Lung (tissue), 12 donors: ENCODE measurements around the gene PITPNM1. TPM values are rescaled to one million over a fixed set of nuclear protein-coding genes. Genes with fewer than 3 reads are reported as not detected.

Source experiments
- ATAC-seq: fragments of 200-7000 bp; cut with Tn5 transposase; one replicate; pipeline ENCODE4 v1.9.1; 2020; ENCODE audit warnings: moderate number of reproducible peaks; ENCODE audit not compliant: insufficient read depth, low FRiP score
- DNase-seq, 3 donors: peaks; one replicate each; pipeline ENCODE4 v3.0.0-alpha.2; 2013 to 2017
- H3K27ac ChIP-seq, 2 donors: one replicate each; pipeline ENCODE4 v1.5.1; 2013; ENCODE audit warnings: mild to moderate bottlenecking in 2 of 2, moderate library complexity in 2 of 2, control low read depth in 1 of 2, inconsistent platforms in 1 of 2, low read depth in 1 of 2, low read length in 1 of 2
- H3K27me3 ChIP-seq, 3 donors: one replicate each; pipeline ENCODE4 v1.5.1; 2013; ENCODE audit warnings: low read length in 2 of 3; ENCODE audit not compliant: control insufficient read depth in 3 of 3, insufficient read depth in 3 of 3
- H3K36me3 ChIP-seq, 4 donors: one replicate each; pipeline ENCODE4 v1.5.1; 2013; ENCODE audit warnings: low read length in 4 of 4, mild to moderate bottlenecking in 1 of 4, moderate library complexity in 1 of 4; ENCODE audit not compliant: control insufficient read depth in 4 of 4, insufficient read depth in 4 of 4
- H3K4me1 ChIP-seq, 5 donors: one replicate each; pipeline ENCODE4 v1.5.1; 2013; ENCODE audit warnings: low read length in 5 of 5, mild to moderate bottlenecking in 2 of 5, moderate library complexity in 1 of 5; ENCODE audit not compliant: control insufficient read depth in 5 of 5, insufficient read depth in 5 of 5
- H3K4me3 ChIP-seq: one replicate; pipeline ENCODE4 v1.5.1; 2013; ENCODE audit warnings: mild to moderate bottlenecking, control low read depth, moderate library complexity
- H3K9ac ChIP-seq, 2 donors: one replicate each; pipeline ENCODE4 v1.5.1; 2013; ENCODE audit warnings: low read length in 2 of 2, control low read depth in 1 of 2; ENCODE audit not compliant: insufficient read depth in 1 of 2
- H3K9me3 ChIP-seq, 4 donors: one replicate each; pipeline ENCODE4 v1.5.1; 2013; ENCODE audit warnings: low read length in 3 of 4, mild to moderate bottlenecking in 1 of 4, moderate library complexity in 1 of 4; ENCODE audit not compliant: control insufficient read depth in 4 of 4, insufficient read depth in 3 of 4
- WGBS, 2 donors: extraction: QIAGEN DNeasy Blood & Tissue Kit; methylation state at CpG; one replicate each; pipeline ENCODE4 v1.1.7; 2013; 5-methylcytosine and 5-hydroxymethylcytosine counted together
- polyA plus RNA-seq, 2 donors: library from polyadenylated mRNA; stranded (reverse); fragments of 200-250 nt; gene quantifications; one replicate each; pipeline ENCODE4 v1.2.1, GENCODE V29; 2013
- total RNA-seq, 2 donors: library from RNA; depleted of rRNA in 1 of 2; stranded (reverse); fragments of >200 nt in 1 of 2; gene quantifications; one replicate each; pipeline ENCODE4 v1.2.1, GENCODE V29; 2014 to 2021
- TF ChIP-seq, protein P1 (sequence below): IDR thresholded peaks from 2 replicates; pipeline ENCODE4 v1.5.1; 2012; ENCODE audit warnings: mild to moderate bottlenecking; ENCODE audit errors: control extremely low read depth, extremely low read depth
- donor health status: control.
- donor health status: control.
- donor health status: Bipolar disorder and iron deficiency.
- donor health status: healthy.
- donor health status: DM: yes; HTN: yes; CAD: no.

PITPNM1 gene
- total and polyA plus RNA-seq, 4 donors = 23.2 to 67.3 (median 36.3) TPM

- TF ChIP-seq, protein P1, sequence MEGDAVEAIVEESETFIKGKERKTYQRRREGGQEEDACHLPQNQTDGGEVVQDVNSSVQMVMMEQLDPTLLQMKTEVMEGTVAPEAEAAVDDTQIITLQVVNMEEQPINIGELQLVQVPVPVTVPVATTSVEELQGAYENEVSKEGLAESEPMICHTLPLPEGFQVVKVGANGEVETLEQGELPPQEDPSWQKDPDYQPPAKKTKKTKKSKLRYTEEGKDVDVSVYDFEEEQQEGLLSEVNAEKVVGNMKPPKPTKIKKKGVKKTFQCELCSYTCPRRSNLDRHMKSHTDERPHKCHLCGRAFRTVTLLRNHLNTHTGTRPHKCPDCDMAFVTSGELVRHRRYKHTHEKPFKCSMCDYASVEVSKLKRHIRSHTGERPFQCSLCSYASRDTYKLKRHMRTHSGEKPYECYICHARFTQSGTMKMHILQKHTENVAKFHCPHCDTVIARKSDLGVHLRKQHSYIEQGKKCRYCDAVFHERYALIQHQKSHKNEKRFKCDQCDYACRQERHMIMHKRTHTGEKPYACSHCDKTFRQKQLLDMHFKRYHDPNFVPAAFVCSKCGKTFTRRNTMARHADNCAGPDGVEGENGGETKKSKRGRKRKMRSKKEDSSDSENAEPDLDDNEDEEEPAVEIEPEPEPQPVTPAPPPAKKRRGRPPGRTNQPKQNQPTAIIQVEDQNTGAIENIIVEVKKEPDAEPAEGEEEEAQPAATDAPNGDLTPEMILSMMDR = no peak
- H3K27me3 ChIP-seq = no peaks in the 10 kb centered on the region
- no peak overlapping the region for H3K9ac ChIP-seq
- H3K27ac ChIP-seq = no peak overlapping the region
- H3K36me3 ChIP-seq = peaks cover 2 to 82% (median 19%) of the 10 kb centered on the region in 4 donors
- 95 to 97% methylated on average over 58 to 65 of the region's 65 CpGs for WGBS, 2 donors
- H3K4me1 ChIP-seq = no peaks in the 10 kb centered on the region
- no peak overlapping the region for H3K4me3 ChIP-seq
- no peak for ATAC-seq
- H3K9me3 ChIP-seq = peaks cover 0 to 3% (median 0%) of the 10 kb centered on the region in 4 donors
- DNase-seq = no peak
These were observed 11.4 kb downstream of the PITPNM1 start for GRCh38 chr11:67493548-67494370.

- DNase-seq = no peak
- Histone ChIP-seq H3K4me1 (no peaks in the 10 kb centered on the region), H3K36me3 (peaks cover 3 to 77% (median 19%) of the 10 kb centered on the region in 4 donors), H3K4me3 (no peak overlapping the region), H3K9me3 (peaks cover 0 to under 1% (median 0%) of the 10 kb centered on the region in 4 donors), H3K27me3 (no peaks in the 10 kb centered on the region), H3K9ac (no peak overlapping the region), H3K27ac (no peak overlapping the region)
- TF ChIP-seq, protein P1 = no peak
- ATAC-seq = no peak
- WGBS, 2 donors = 88 to 90% methylated on average over 44 to 46 of the region's 46 CpGs
These were observed 12.2 kb downstream of the PITPNM1 start for GRCh38 chr11:67492801-67493547.

GRCh38 chr11:67492069-67492727 is 13.0 kb downstream of the PITPNM1 start:
- Histone ChIP-seq H3K27ac (no peak overlapping the region), H3K9ac (no peak overlapping the region), H3K27me3 (no peaks in the 10 kb centered on the region), H3K9me3 (no peaks in the 10 kb centered on the region), H3K4me1 (no peaks in the 10 kb centered on the region), H3K36me3 (peaks cover 7 to 75% (median 21%) of the 10 kb centered on the region in 4 donors), H3K4me3 (no peak overlapping the region)
- ATAC-seq (no peak), DNase-seq (no peak)
- WGBS, 2 donors = 88 to 89% methylated on average over 19 of the region's 19 CpGs
- TF ChIP-seq, protein P1 = no peak
